HEK293T (cell line): ENCODE data around the gene SEPTIN12.

Experiments
- ARNT ChIP-seq: fragments of 450-650 bp; IDR thresholded peaks from 2 replicates; pipeline ENCODE4 v1.6.1; 2017; ENCODE audit warnings: mild to moderate bottlenecking
- BHLHE40 ChIP-seq: fragments of 450-650 bp; IDR thresholded peaks from 2 replicates; pipeline ENCODE4 v1.6.1; 2016; ENCODE audit warnings: mild to moderate bottlenecking, moderate library complexity, borderline replicate concordance
- FOXK2 ChIP-seq: fragments of 450-650 bp; IDR thresholded peaks from 2 replicates; pipeline ENCODE4 v1.6.1; 2016; ENCODE audit warnings: mild to moderate bottlenecking
- FOXM1 ChIP-seq: fragments of 450-650 bp; IDR thresholded peaks from 2 replicates; pipeline ENCODE4 v1.6.1; 2017; ENCODE audit warnings: mild to moderate bottlenecking, borderline replicate concordance
- SP1 ChIP-seq: fragments of 450-650 bp; IDR thresholded peaks from 2 replicates; pipeline ENCODE4 v1.6.1; 2017
- TF ChIP-seq, protein P1 (sequence below): fragments of 450-650 bp; IDR thresholded peaks from 2 replicates; pipeline ENCODE4 v1.6.1; 2016

DNA sequence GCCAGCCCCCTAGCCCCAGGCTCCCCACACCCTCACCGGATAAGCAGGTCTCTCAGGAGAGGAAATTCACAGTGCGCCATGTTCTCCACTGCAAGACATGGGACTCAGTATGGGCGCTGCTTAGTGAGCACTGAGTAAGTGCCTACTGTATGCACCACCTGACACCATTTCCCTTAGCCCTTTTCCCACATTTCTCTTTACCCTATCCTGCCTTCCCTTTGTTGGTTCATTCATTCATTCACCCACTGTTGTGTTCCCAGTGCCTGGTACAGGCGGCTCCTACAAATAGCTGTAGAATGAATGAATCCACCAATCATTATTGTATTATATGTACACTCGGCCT, 10.1 kb downstream of the SEPTIN12 start:
- TF ChIP-seq FOXK2 (no peak), BHLHE40 (no peak), ARNT (no peak), FOXM1 (no peak), SP1 (no peak)
- TF ChIP-seq, protein P1, sequence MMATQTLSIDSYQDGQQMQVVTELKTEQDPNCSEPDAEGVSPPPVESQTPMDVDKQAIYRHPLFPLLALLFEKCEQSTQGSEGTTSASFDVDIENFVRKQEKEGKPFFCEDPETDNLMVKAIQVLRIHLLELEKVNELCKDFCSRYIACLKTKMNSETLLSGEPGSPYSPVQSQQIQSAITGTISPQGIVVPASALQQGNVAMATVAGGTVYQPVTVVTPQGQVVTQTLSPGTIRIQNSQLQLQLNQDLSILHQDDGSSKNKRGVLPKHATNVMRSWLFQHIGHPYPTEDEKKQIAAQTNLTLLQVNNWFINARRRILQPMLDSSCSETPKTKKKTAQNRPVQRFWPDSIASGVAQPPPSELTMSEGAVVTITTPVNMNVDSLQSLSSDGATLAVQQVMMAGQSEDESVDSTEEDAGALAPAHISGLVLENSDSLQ, result no peak
